ENCODE results near the gene MAGED4B. TPM values are rescaled to one million over a fixed set of nuclear protein-coding genes. Genes with fewer than 3 reads are reported as not detected.
"Not testable (repeated sequence)": the region's sequence is repeated elsewhere in the genome, so short reads cannot be mapped to it uniquely, and the experiment has no call there.

Gene MAGED4B
- 13.0 TPM for polyA plus RNA-seq (2012; ENCODE audit: insufficient read length, low read depth)

GRCh38 chrX:52068666-52069640, at the start of gene MAGED4B:
Gene MAGED4B (minus strand): TSS chrX:52069183. CDS start chrX:52068172, 1,011 bp downstream.
- not testable (repeated sequence) for TF ChIP-seq SIN3A (IDR thresholded peaks at IDR 0.05; ENCODE audit: borderline replicate concordance, insufficient read depth, low read length); REST (IDR thresholded peaks at IDR 0.05; ENCODE audit: insufficient read depth in 1 of 2, low read depth in 2 of 2, low read length in 2 of 2); TAF1 (IDR thresholded peaks at IDR 0.05; ENCODE audit: borderline replicate concordance, insufficient read depth, low read length)

- TF ChIP-seq SIN3A (IDR thresholded peaks at IDR 0.05; ENCODE audit: borderline replicate concordance, insufficient read depth, low read length) (no peak), FOXP2 (optimal IDR thresholded peaks at IDR 0.05; ENCODE audit: borderline replicate concordance, extremely low read depth, extremely low read length, insufficient read depth) (no peak), POLR2AphosphoS5 (IDR thresholded peaks at IDR 0.05; ENCODE audit: low read depth, low read length) (no peak), REST (IDR thresholded peaks at IDR 0.05; ENCODE audit: insufficient read depth in 1 of 2, low read depth in 2 of 2, low read length in 2 of 2) (no peak), TAF1 (IDR thresholded peaks at IDR 0.05; ENCODE audit: borderline replicate concordance, insufficient read depth, low read length) (no peak)
These were observed 49.3 kb upstream of the MAGED4B start for GRCh38 chrX:52118262-52118661.

GRCh38 chrX:52082578-52082977, 13.6 kb upstream of the MAGED4B start:
- TF ChIP-seq FOXP2 (optimal IDR thresholded peaks at IDR 0.05; ENCODE audit: borderline replicate concordance, extremely low read depth, extremely low read length, insufficient read depth) (no peak), SIN3A (IDR thresholded peaks at IDR 0.05; ENCODE audit: borderline replicate concordance, insufficient read depth, low read length) (no peak), TAF1 (IDR thresholded peaks at IDR 0.05; ENCODE audit: borderline replicate concordance, insufficient read depth, low read length) (no peak)

GRCh38 chrX:52078131-52078530, 9.1 kb upstream of the MAGED4B start:
- no peak for TF ChIP-seq FOXP2 (optimal IDR thresholded peaks at IDR 0.05; ENCODE audit: borderline replicate concordance, extremely low read depth, extremely low read length, insufficient read depth)
- no peak for TF ChIP-seq SIN3A (IDR thresholded peaks at IDR 0.05; ENCODE audit: borderline replicate concordance, insufficient read depth, low read length)

GRCh38 chrX:52034211-52034610, 34.8 kb downstream of the MAGED4B start:
- TF ChIP-seq POLR2AphosphoS5 (IDR thresholded peaks at IDR 0.05; ENCODE audit: low read depth, low read length), result no peak
- TF ChIP-seq FOXP2 (optimal IDR thresholded peaks at IDR 0.05; ENCODE audit: borderline replicate concordance, extremely low read depth, extremely low read length, insufficient read depth), result no peak
- no peak for TF ChIP-seq TAF1 (IDR thresholded peaks at IDR 0.05; ENCODE audit: borderline replicate concordance, insufficient read depth, low read length)
- TF ChIP-seq REST (IDR thresholded peaks at IDR 0.05; ENCODE audit: insufficient read depth in 1 of 2, low read depth in 2 of 2, low read length in 2 of 2), result no peak
- no peak for TF ChIP-seq SIN3A (IDR thresholded peaks at IDR 0.05; ENCODE audit: borderline replicate concordance, insufficient read depth, low read length)

GRCh38 chrX:52031371-52031770, 37.6 kb downstream of the MAGED4B start:
- no peak for TF ChIP-seq SIN3A (IDR thresholded peaks at IDR 0.05; ENCODE audit: borderline replicate concordance, insufficient read depth, low read length)
- no peak for TF ChIP-seq REST (IDR thresholded peaks at IDR 0.05; ENCODE audit: insufficient read depth in 1 of 2, low read depth in 2 of 2, low read length in 2 of 2)
- no peak for TF ChIP-seq TAF1 (IDR thresholded peaks at IDR 0.05; ENCODE audit: borderline replicate concordance, insufficient read depth, low read length)
- TF ChIP-seq POLR2AphosphoS5 (IDR thresholded peaks at IDR 0.05; ENCODE audit: low read depth, low read length), result no peak
- TF ChIP-seq FOXP2 (optimal IDR thresholded peaks at IDR 0.05; ENCODE audit: borderline replicate concordance, extremely low read depth, extremely low read length, insufficient read depth), result no peak

Measured in PFSK-1 (cell line).